ENCODE data around the gene RMND1. TPM values are rescaled to one million over a fixed set of nuclear protein-coding genes. Genes with fewer than 3 reads are reported as not detected.

RMND1 gene
- total RNA-seq, 1 experiment from 2014 or later, result 39.1 TPM

DNA sequence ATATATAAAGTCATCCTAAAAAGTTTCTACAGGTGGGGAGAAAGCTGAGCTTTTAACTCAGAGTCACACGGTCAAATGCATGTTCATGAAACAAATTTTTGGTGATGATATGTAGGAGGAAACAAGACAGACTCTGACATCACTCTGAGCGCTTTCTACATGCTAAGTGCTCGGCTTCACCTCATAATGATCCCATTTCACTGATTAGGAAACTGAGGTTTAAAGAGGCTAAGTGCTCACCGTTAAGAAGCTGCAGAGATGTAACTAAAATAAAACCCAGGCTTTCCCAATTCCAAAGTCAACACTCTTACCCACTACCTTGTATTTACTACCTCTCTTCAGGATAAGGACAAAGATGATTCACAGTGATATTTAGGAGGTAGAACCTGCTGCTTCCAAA lies 4.7 kb downstream of the RMND1 start:
- BruUV-seq (replicated peaks), result no TSS peak
- Histone ChIP-seq H3K4me1 (peaks cover 21% of the 10 kb centered on the region), H3K36me3 (ENCODE audit: control insufficient read depth, insufficient read depth, low read length) (peaks cover 1% of the 10 kb centered on the region; the same call in 1 of the 2 replicates), H3K27me3 (replicated peaks; ENCODE audit: control insufficient read depth, insufficient read depth, low read length) (no peaks in the 10 kb centered on the region), H3K9me3 (no peaks in the 10 kb centered on the region), H3K4me3 (ENCODE audit: low read depth, low read length) (no peak overlapping the region)
- POLR2A ChIA-PET, result interaction anchor here (0.9 kb wide), 1 partner anchor 11 kb away, joined by 5 read pairs; no protein-coding TSS in a partner anchor
- TF ChIP-seq, protein P1, sequence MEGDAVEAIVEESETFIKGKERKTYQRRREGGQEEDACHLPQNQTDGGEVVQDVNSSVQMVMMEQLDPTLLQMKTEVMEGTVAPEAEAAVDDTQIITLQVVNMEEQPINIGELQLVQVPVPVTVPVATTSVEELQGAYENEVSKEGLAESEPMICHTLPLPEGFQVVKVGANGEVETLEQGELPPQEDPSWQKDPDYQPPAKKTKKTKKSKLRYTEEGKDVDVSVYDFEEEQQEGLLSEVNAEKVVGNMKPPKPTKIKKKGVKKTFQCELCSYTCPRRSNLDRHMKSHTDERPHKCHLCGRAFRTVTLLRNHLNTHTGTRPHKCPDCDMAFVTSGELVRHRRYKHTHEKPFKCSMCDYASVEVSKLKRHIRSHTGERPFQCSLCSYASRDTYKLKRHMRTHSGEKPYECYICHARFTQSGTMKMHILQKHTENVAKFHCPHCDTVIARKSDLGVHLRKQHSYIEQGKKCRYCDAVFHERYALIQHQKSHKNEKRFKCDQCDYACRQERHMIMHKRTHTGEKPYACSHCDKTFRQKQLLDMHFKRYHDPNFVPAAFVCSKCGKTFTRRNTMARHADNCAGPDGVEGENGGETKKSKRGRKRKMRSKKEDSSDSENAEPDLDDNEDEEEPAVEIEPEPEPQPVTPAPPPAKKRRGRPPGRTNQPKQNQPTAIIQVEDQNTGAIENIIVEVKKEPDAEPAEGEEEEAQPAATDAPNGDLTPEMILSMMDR (IDR thresholded peaks at IDR 0.05; ENCODE audit: insufficient read depth in 1 of 2, low read depth in 1 of 2, low read length in 1 of 2, severe bottlenecking in 1 of 2, unreplicated experiment in 1 of 2), result no peak
- CTCF ChIA-PET, result no interaction called here
- peaks cover 16% of the 10 kb centered on the region for H3K36me3 Mint-ChIP-seq (ENCODE audit: insufficient read depth, unreplicated experiment)
- intact Hi-C loops (cut with micrococcal nuclease; ENCODE audit: unreplicated experiment), result no loop called here
- peaks cover 13% of the 10 kb centered on the region for H3K4me1 Mint-ChIP-seq (ENCODE audit: low read depth, unreplicated experiment)
- no peaks in the 10 kb centered on the region for H3K9me3 Mint-ChIP-seq (ENCODE audit: unreplicated experiment)
- H3K27me3 Mint-ChIP-seq (ENCODE audit: insufficient read depth, unreplicated experiment), result no peaks in the 10 kb centered on the region
- no peak overlapping the region for H3K4me3 Mint-ChIP-seq (ENCODE audit: unreplicated experiment)
- H3K27ac Mint-ChIP-seq (ENCODE audit: unreplicated experiment), result peak overlapping the region; percentile 79
- no peak for DNase-seq

DNA sequence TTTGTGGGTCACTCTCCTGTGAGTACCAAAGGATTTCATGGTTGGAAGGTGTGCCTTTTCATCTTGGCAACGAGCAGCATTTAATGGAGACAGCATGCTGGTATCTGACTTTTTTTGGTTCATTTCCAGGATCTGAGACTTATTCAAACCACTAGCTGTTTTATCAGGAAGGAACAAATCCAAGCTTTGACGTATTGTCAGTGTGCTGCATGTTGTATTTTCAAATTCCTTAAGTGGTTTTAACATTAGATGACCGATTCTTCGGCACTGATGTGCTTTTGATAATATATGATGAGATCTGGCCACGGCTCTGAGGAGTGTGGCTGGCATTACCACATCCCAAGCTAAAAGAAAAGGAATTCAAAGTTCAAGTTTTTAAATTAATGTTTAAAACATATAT lies 6.4 kb downstream of the RMND1 start:
- POLR2A ChIA-PET, result no interaction called here
- peaks cover 6% of the 10 kb centered on the region for H3K4me1 Mint-ChIP-seq (ENCODE audit: low read depth, unreplicated experiment)
- peaks cover 10% of the 10 kb centered on the region for H3K36me3 Mint-ChIP-seq (ENCODE audit: insufficient read depth, unreplicated experiment)
- Histone ChIP-seq H3K9me3 (no peaks in the 10 kb centered on the region), H3K4me1 (peaks cover 29% of the 10 kb centered on the region), H3K36me3 (ENCODE audit: control insufficient read depth, insufficient read depth, low read length) (peaks cover 1% of the 10 kb centered on the region; the same call in 1 of the 2 replicates), H3K27me3 (replicated peaks; ENCODE audit: control insufficient read depth, insufficient read depth, low read length) (no peaks in the 10 kb centered on the region), H3K4me3 (ENCODE audit: low read depth, low read length) (no peak overlapping the region)
- no peaks in the 10 kb centered on the region for H3K27me3 Mint-ChIP-seq (ENCODE audit: insufficient read depth, unreplicated experiment)
- CTCF ChIA-PET, result interaction anchor here (0.7 to 1.2 kb wide), 2 partner anchors 8 to 261 kb away, joined by 5 read pairs; no protein-coding TSS in a partner anchor
- intact Hi-C loops (cut with micrococcal nuclease; ENCODE audit: unreplicated experiment), result no loop called here
- H3K27ac Mint-ChIP-seq (ENCODE audit: unreplicated experiment), result no peak overlapping the region
- BruUV-seq (replicated peaks), result no TSS peak
- no peak for DNase-seq
- TF ChIP-seq, protein P1 (IDR thresholded peaks at IDR 0.05; ENCODE audit: insufficient read depth in 1 of 2, low read depth in 1 of 2, low read length in 1 of 2, severe bottlenecking in 1 of 2, unreplicated experiment in 1 of 2), result no peak
- no peak overlapping the region for H3K4me3 Mint-ChIP-seq (ENCODE audit: unreplicated experiment)
- no peaks in the 10 kb centered on the region for H3K9me3 Mint-ChIP-seq (ENCODE audit: unreplicated experiment)

DNA sequence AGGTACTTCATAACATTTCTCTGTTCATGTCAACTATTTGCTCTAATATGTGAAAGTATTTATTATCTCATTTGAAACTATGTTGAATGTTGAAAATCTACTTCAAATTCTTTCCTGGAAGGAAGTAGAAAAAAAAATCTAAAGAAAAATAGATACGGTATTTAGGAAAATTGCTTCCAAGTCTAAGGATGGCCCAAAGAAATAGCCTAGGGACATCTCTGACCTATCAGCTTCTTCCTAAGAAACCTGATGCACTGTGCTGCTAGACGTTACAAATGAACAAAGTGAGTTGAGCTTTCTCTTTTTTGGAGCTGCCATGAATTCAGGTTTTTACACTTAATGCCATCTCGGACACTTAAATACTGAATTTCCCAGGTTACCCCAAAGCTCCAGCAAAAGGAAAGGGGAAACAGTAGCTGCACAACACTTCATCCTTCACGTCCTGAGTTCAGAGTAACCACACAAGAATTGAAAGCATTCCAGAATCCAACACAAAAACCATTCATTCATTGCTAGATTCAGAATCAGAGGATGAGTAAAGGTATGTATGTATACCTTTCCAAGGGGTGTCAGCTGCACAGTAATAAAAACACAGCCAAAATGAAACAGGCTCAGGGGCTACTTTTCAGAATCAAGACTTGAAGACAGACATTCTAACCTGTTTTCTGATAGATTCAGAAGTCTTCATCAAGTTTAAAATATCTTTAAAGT lies 7.9 kb downstream of the RMND1 start:
- Mint-ChIP-seq H3K27me3 (ENCODE audit: insufficient read depth, unreplicated experiment) (no peaks in the 10 kb centered on the region), H3K27ac (ENCODE audit: unreplicated experiment) (no peak overlapping the region), H3K4me1 (ENCODE audit: low read depth, unreplicated experiment) (peaks cover 6% of the 10 kb centered on the region), H3K4me3 (ENCODE audit: unreplicated experiment) (no peak overlapping the region), H3K36me3 (ENCODE audit: insufficient read depth, unreplicated experiment) (peaks cover 10% of the 10 kb centered on the region), H3K9me3 (ENCODE audit: unreplicated experiment) (no peaks in the 10 kb centered on the region)
- Histone ChIP-seq H3K4me3 (ENCODE audit: low read depth, low read length) (no peak overlapping the region), H3K4me1 (peaks cover 29% of the 10 kb centered on the region), H3K27me3 (replicated peaks; ENCODE audit: control insufficient read depth, insufficient read depth, low read length) (no peaks in the 10 kb centered on the region), H3K9me3 (no peaks in the 10 kb centered on the region), H3K36me3 (ENCODE audit: control insufficient read depth, insufficient read depth, low read length) (peaks cover 1% of the 10 kb centered on the region; the same call in 1 of the 2 replicates)
- DNase-seq, result no peak
- intact Hi-C loops (cut with micrococcal nuclease; ENCODE audit: unreplicated experiment), result no loop called here
- ChIA-PET CTCF (no interaction called here), POLR2A (no interaction called here)
- TF ChIP-seq, protein P1 (IDR thresholded peaks at IDR 0.05; ENCODE audit: insufficient read depth in 1 of 2, low read depth in 1 of 2, low read length in 1 of 2, severe bottlenecking in 1 of 2, unreplicated experiment in 1 of 2), result no peak
- BruUV-seq (replicated peaks), result no TSS peak

Measured in Caco-2 (cell line).